GM12878 (cell line): ENCODE results near the gene MYO3B. TPM values are rescaled to one million over a fixed set of nuclear protein-coding genes. Genes with fewer than 3 reads are reported as not detected.

Experiments used
- ATAC-seq: fragments of 200-7000 bp; cut with Tn5 transposase; 3 replicates; pipeline ENCODE4 v1.9.1; 2020; ENCODE audit warnings: mild to moderate bottlenecking, moderate library complexity
- BruUV-seq: library from RNA; stranded (reverse); fragments of 400-500 nt; replicated peaks from 2 replicates; lab custom pipeline; 2021; lab: Mats Ljungman, UMichigan
- CTCF ChIA-PET: fragments of 300-600 bp; sonication (Branson Sonifier 250); formaldehyde crosslinking; extraction: SDS; loops from one replicate; lab custom pipeline; 2021; ENCODE audit warnings: inconsistent platforms; lab: Yijun Ruan, JAX
- POLR2A ChIA-PET: fragments of 350-600 bp; formaldehyde crosslinking; extraction: SDS; loops from one replicate; lab custom pipeline; 2021; ENCODE audit warnings: inconsistent platforms; lab: Charles Lee
- RAD21 ChIA-PET: fragments of 300-600 bp; sonication (Branson Sonifier 250); formaldehyde crosslinking; loops from one replicate; lab custom pipeline; 2023; ENCODE audit warnings: antibody characterized with exemption; ENCODE audit not compliant: unreplicated experiment; lab: Charles Lee
- SMC1A ChIA-PET: fragments of 300-600 bp; sonication (Branson Sonifier 250); formaldehyde crosslinking; loops from one replicate; lab custom pipeline; 2023; ENCODE audit not compliant: unreplicated experiment, uncharacterized antibody; lab: Charles Lee
- DNase-seq: peaks from one replicate; pipeline ENCODE4 v3.0.0-alpha.2; 2011; ENCODE audit warnings: low read depth, low spot score
- FAIRE-seq: peaks from 3 replicates; lab custom pipeline; 2011; peaks lifted over from hg19 to GRCh38; lab: Jason Lieb, UNC
- H2AFZ ChIP-seq: 2 replicates; pipeline ENCODE4 v1.6.0; 2011; ENCODE audit warnings: low read depth, low read length, control low read depth; ENCODE audit not compliant: control insufficient read depth
- H3K27ac ChIP-seq: 2 replicates; pipeline ENCODE4 v1.5.1; 2011; ENCODE audit warnings: control low read depth; ENCODE audit not compliant: control insufficient read depth, insufficient read depth
- H3K27me3 ChIP-seq, 2 experiments: replicated peaks in 1 of 2; 2 replicates each; pipeline versions ENCODE4 v1.6.0 to v1.6.1; 2011; ENCODE audit warnings: low read length in 1 of 2; ENCODE audit not compliant: control insufficient read depth in 2 of 2, insufficient read depth in 2 of 2
- H3K36me3 ChIP-seq, 2 experiments: 2 replicates each; pipeline ENCODE4 v1.5.1; 2011; ENCODE audit warnings: low read length in 1 of 2; ENCODE audit not compliant: control insufficient read depth in 2 of 2, insufficient read depth in 2 of 2
- H3K4me1 ChIP-seq: 2 replicates; pipeline ENCODE4 v1.6.1; 2011; ENCODE audit warnings: mild to moderate bottlenecking, low read length, moderate library complexity, mixed read lengths; ENCODE audit not compliant: control insufficient read depth, insufficient read depth
- H3K4me2 ChIP-seq: 2 replicates; pipeline ENCODE4 v1.6.0; 2011; ENCODE audit warnings: control low read depth; ENCODE audit not compliant: control insufficient read depth, insufficient read depth
- H3K4me3 ChIP-seq: fragments of 200-600 bp; sonication (generic); 2 replicates; pipeline ENCODE4 v1.5.1; 2016
- H3K79me2 ChIP-seq: 2 replicates; pipeline ENCODE4 v1.6.0; 2011; ENCODE audit warnings: low read length; ENCODE audit not compliant: control insufficient read depth, insufficient read depth
- H3K9ac ChIP-seq: 2 replicates; pipeline ENCODE4 v1.8.0; 2011; ENCODE audit warnings: low read length, control low read depth, mixed read lengths; ENCODE audit not compliant: control insufficient read depth, insufficient read depth
- H3K9me3 ChIP-seq: replicated peaks from 3 replicates; pipeline ENCODE4 v1.5.1; 2011; ENCODE audit warnings: mild to moderate bottlenecking, low read length; ENCODE audit not compliant: control insufficient read depth, insufficient read depth
- H4K20me1 ChIP-seq: 2 replicates; pipeline ENCODE4 v1.6.0; 2011; ENCODE audit not compliant: control insufficient read depth, insufficient read depth
- ATF7 ChIP-seq: fragments of 450-650 bp; IDR thresholded peaks from 2 replicates; pipeline ENCODE4 v1.6.1; 2016; ENCODE audit warnings: low read depth, mild to moderate bottlenecking
- BMI1 ChIP-seq: fragments of 450-650 bp; IDR thresholded peaks from 2 replicates; pipeline ENCODE4 v1.6.1; 2016; ENCODE audit warnings: mild to moderate bottlenecking, moderate library complexity, borderline replicate concordance
- CUX1 ChIP-seq: IDR thresholded peaks from 2 replicates; pipeline ENCODE4 v1.6.1; 2012; ENCODE audit warnings: improper control_type of control experiment, low read depth, low read length; ENCODE audit not compliant: insufficient replicate concordance
- ESRRA ChIP-seq: IDR thresholded peaks from 2 replicates; pipeline ENCODE4 v1.6.1; 2012; ENCODE audit warnings: mild to moderate bottlenecking, low read length, improper control_type of control experiment
- ETV6 ChIP-seq, 2 experiments: fragments of 450-650 bp in 1 of 2; IDR thresholded peaks in 1 of 2; conservative IDR thresholded peaks in 1 of 2; 2 replicates each; pipeline ENCODE4 v1.6.1; 2014; ENCODE audit warnings: antibody characterized with exemption in 1 of 2, borderline replicate concordance in 1 of 2, low read depth in 1 of 2, mild to moderate bottlenecking in 1 of 2, moderate library complexity in 1 of 2
- HDAC6 ChIP-seq: fragments of 200-600 bp; sonication (generic); IDR thresholded peaks from one replicate; pipeline ENCODE4 v1.8.0; 2017; ENCODE audit warnings: antibody characterized with exemption; ENCODE audit not compliant: unreplicated experiment
- IKZF1 ChIP-seq: fragments of 450-650 bp; conservative IDR thresholded peaks from 2 replicates; pipeline ENCODE4 v1.6.1; 2017; ENCODE audit warnings: antibody characterized with exemption, mild to moderate bottlenecking
- JUNB ChIP-seq: IDR thresholded peaks from 2 replicates; pipeline ENCODE4 v1.6.1; 2016; ENCODE audit warnings: antibody characterized with exemption, mild to moderate bottlenecking
- NBN ChIP-seq: fragments of 450-650 bp; IDR thresholded peaks from 2 replicates; pipeline ENCODE4 v1.6.1; 2016
- PAX8 ChIP-seq: fragments of 450-650 bp; IDR thresholded peaks from 2 replicates; pipeline ENCODE4 v1.6.1; 2017; ENCODE audit warnings: mild to moderate bottlenecking, moderate library complexity
- SIN3A ChIP-seq: IDR thresholded peaks from 2 replicates; pipeline ENCODE4 v1.6.1; 2012; ENCODE audit warnings: low read depth, low read length, improper control_type of control experiment
- ZNF207 ChIP-seq: fragments of 450-650 bp; IDR thresholded peaks from 2 replicates; pipeline ENCODE4 v1.6.1; 2014; ENCODE audit warnings: antibody characterized with exemption, mild to moderate bottlenecking, borderline replicate concordance
- ZNF622 ChIP-seq: fragments of 450-650 bp; IDR thresholded peaks from 2 replicates; pipeline ENCODE4 v1.6.1; 2017; ENCODE audit warnings: mild to moderate bottlenecking, inconsistent platforms
- WGBS: methylation state at CpG from one replicate; pipeline ENCODE4 v1.1.6; 2016; ENCODE audit warnings: low lambda C conversion rate; ENCODE audit not compliant: insufficient replicate concordance, insufficient coverage; ENCODE audit errors: missing lambda C conversion rate; 5-methylcytosine and 5-hydroxymethylcytosine counted together
- in situ Hi-C: fragments of 300-500 bp; cut with MboI; formaldehyde crosslinking; loops from 9 replicates; pipeline ENCODE4 v1.14.3; 2018; ENCODE audit warnings: mixed read lengths
- intact Hi-C: fragments of 100-400 bp; cut with micrococcal nuclease; formaldehyde crosslinking; loops from one replicate; pipeline ENCODE4 v1.14.2; 2022; ENCODE audit not compliant: unreplicated experiment
- polyA plus RNA-seq, 11 experiments: library from polyadenylated mRNA; depleted of rRNA in 4 of 11; unstranded in 6 of 11; stranded (reverse) in 5 of 11; fragments of >200 nt; fragmentation: Nextera tagmentation in 4 of 11; fragmentation: Illumina TruSeq in 1 of 11; extraction: Ambion mirVana in 4 of 11; extraction: Trizol in 1 of 11; gene quantifications; 1 replicate in 1 of 11; 2 replicates in 10 of 11; pipeline versions ENCODE4 v1.2.1 to v1.2.3, GENCODE V29; 2011 to 2016; ENCODE audit warnings: inconsistent platforms in 2 of 11, missing spikeins in 2 of 11, low read depth in 1 of 11
- total RNA-seq, 4 experiments: library from RNA; depleted of rRNA in 3 of 4; stranded (reverse); fragments of >200 nt in 3 of 4; fragmentation: Illumina TruSeq in 1 of 4; extraction: Trizol in 1 of 4; gene quantifications; 2 replicates each; pipeline versions ENCODE4 v1.2.1 to v1.2.3, GENCODE V29; 2013 to 2021
- TF ChIP-seq, protein P1 (sequence below): fragments of 450-650 bp; conservative IDR thresholded peaks from 2 replicates; pipeline ENCODE4 v1.6.1; 2017; ENCODE audit warnings: mild to moderate bottlenecking, moderate library complexity

Gene MYO3B
- total and polyA plus RNA-seq, 10 of the 15 experiments (the other 5 are each of a cell fraction or from before 2014, with no cell fraction given), result 1.1 to 7.1 (median 2.1) TPM

- CTCF ChIA-PET, result interaction anchor here (1.0 to 1.5 kb wide), 2 partner anchors 56 to 349 kb away, joined by 3 to 4 read pairs; no protein-coding TSS in a partner anchor
- H2AFZ ChIP-seq, result no peak overlapping the region
- no peaks in the 10 kb centered on the region for H3K4me1 ChIP-seq
- ATAC-seq, result no peak
- no peak overlapping the region for H3K9ac ChIP-seq
- no TSS peak for BruUV-seq
- RAD21 ChIA-PET, result interaction anchor here (1.2 kb wide), 1 partner anchor 45 kb away, joined by 3 read pairs; no protein-coding TSS in a partner anchor
- no peak overlapping the region for H3K4me3 ChIP-seq
- no peaks in the 10 kb centered on the region for H3K79me2 ChIP-seq
- no peak for FAIRE-seq
- DNase-seq, result no peak
- intact Hi-C loops (no loop called here), in situ Hi-C loops (no loop called here)
- TF ChIP-seq CUX1, result no peak
- no peak for TF ChIP-seq BMI1
- no peak for TF ChIP-seq IKZF1
- TF ChIP-seq ZNF207, result no peak
- no peak for TF ChIP-seq ESRRA
- TF ChIP-seq ATF7, result no peak
- TF ChIP-seq HDAC6, result no peak
- no peak for TF ChIP-seq SIN3A
- no peak for TF ChIP-seq NBN
- TF ChIP-seq ZNF622, result no peak
- no peak for TF ChIP-seq JUNB
- TF ChIP-seq, protein P1, sequence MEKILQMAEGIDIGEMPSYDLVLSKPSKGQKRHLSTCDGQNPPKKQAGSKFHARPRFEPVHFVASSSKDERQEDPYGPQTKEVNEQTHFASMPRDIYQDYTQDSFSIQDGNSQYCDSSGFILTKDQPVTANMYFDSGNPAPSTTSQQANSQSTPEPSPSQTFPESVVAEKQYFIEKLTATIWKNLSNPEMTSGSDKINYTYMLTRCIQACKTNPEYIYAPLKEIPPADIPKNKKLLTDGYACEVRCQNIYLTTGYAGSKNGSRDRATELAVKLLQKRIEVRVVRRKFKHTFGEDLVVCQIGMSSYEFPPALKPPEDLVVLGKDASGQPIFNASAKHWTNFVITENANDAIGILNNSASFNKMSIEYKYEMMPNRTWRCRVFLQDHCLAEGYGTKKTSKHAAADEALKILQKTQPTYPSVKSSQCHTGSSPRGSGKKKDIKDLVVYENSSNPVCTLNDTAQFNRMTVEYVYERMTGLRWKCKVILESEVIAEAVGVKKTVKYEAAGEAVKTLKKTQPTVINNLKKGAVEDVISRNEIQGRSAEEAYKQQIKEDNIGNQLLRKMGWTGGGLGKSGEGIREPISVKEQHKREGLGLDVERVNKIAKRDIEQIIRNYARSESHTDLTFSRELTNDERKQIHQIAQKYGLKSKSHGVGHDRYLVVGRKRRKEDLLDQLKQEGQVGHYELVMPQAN, result no peak
- TF ChIP-seq ETV6 (conservative IDR thresholded peaks at IDR 0.05 in 1 of 2, IDR thresholded peaks at IDR 0.05 in 1 of 2; ENCODE audit: borderline replicate concordance in 1 of 2, low read depth in 1 of 2), result no peak
- TF ChIP-seq PAX8, result no peak
- H4K20me1 ChIP-seq, result no peaks in the 10 kb centered on the region
- H3K27ac ChIP-seq, result no peak overlapping the region
- no peaks in the 10 kb centered on the region for H3K9me3 ChIP-seq
- H3K36me3 ChIP-seq, result no peaks in the 10 kb centered on the region
- H3K4me2 ChIP-seq, result no peak overlapping the region
- POLR2A ChIA-PET, result no interaction called here
- WGBS, result 14% methylated on average over 4 of the region's 4 CpGs
- SMC1A ChIA-PET, result interaction anchor here (1.5 kb wide), 1 partner anchor 9 kb away, joined by 5 read pairs; no protein-coding TSS in a partner anchor
- H3K27me3 ChIP-seq, result no peaks in the 10 kb centered on the region
Observed at GRCh38 chr2:170465241-170465640, 287.3 kb downstream of the MYO3B start.
